ENCODE measurements around the gene KCNJ11.

KCNJ11 gene

GRCh38 chr11:17353821-17354600 lies 34.4 kb downstream of the KCNJ11 start:
- DNase-seq (ENCODE audit: low spot score) = no peak

GRCh38 chr11:17352950-17353820 lies 35.3 kb downstream of the KCNJ11 start:
- peak; percentile 84 for DNase-seq (ENCODE audit: low spot score)

- peak; percentile 60 for DNase-seq (ENCODE audit: low spot score)
These were observed 36.8 kb downstream of the KCNJ11 start, which contains the start of gene NCR3LG1 for GRCh38 chr11:17351510-17352176. Gene NCR3LG1, plus strand, starts transcription at chr11:17351800. Its CDS starts 170 bp downstream, at chr11:17351970.

- DNase-seq (ENCODE audit: low spot score) = no peak
These were observed 37.3 kb downstream of the KCNJ11 start for GRCh38 chr11:17351172-17351509.

- peak; percentile 27 for DNase-seq (ENCODE audit: low spot score)
These were observed 37.8 kb downstream of the KCNJ11 start for GRCh38 chr11:17350455-17351171.

- no peak for DNase-seq (ENCODE audit: low spot score)
These were observed 40.8 kb downstream of the KCNJ11 start for GRCh38 chr11:17347676-17348075.

- DNase-seq (ENCODE audit: low spot score) = no peak
These were observed 44.6 kb downstream of the KCNJ11 start for GRCh38 chr11:17343907-17344306.

GRCh38 chr11:17343257-17343656 lies 45.2 kb downstream of the KCNJ11 start:
- DNase-seq (ENCODE audit: low spot score) = no peak
